OCI-LY7 (cell line): ENCODE results near the gene PDXP. TPM values are rescaled to one million over a fixed set of nuclear protein-coding genes. Genes with fewer than 3 reads are reported as not detected.

Experiments
- BruUV-seq: library from RNA; stranded (reverse); fragments of 400-500 nt; replicated peaks from 2 replicates; lab custom pipeline; 2021; lab: Mats Ljungman, UMichigan
- CTCF ChIA-PET: fragments of 300-600 bp; sonication (Branson Sonifier 250); formaldehyde crosslinking; loops from one replicate; lab custom pipeline; 2022; ENCODE audit warnings: antibody characterized with exemption; ENCODE audit not compliant: unreplicated experiment; lab: Charles Lee
- POLR2A ChIA-PET: fragments of 300-600 bp; sonication (Branson Sonifier 250); formaldehyde crosslinking; loops from one replicate; lab custom pipeline; 2022; ENCODE audit warnings: antibody characterized with exemption; lab: Charles Lee
- DNase-seq: peaks from one replicate; pipeline ENCODE4 v3.0.0-alpha.2; 2015; ENCODE audit warnings: low spot score
- H2AFZ ChIP-seq: fragments of 200-600 bp; sonication (generic), shearing (Covaris generic); 2 replicates; pipeline ENCODE4 v1.6.1; 2014; ENCODE audit warnings: mild to moderate bottlenecking, antibody characterized with exemption, low read length, moderate library complexity
- H3K27ac ChIP-seq: fragments of 200-600 bp; sonication (generic); 2 replicates; pipeline ENCODE4 v1.5.1; 2014; ENCODE audit warnings: mixed run types, low read depth, mild to moderate bottlenecking, moderate library complexity, low read length, inconsistent platforms; ENCODE audit not compliant: poor library complexity, severe bottlenecking
- H3K36me3 ChIP-seq: fragments of 200-600 bp; sonication (generic); 2 replicates; pipeline ENCODE4 v1.6.1; 2014; ENCODE audit warnings: mild to moderate bottlenecking, antibody characterized with exemption, low read length, moderate library complexity, mixed read lengths; ENCODE audit not compliant: insufficient read depth
- H3K4me1 ChIP-seq: fragments of 200-600 bp; sonication (generic); 2 replicates; pipeline ENCODE4 v1.5.1; 2014; ENCODE audit warnings: mild to moderate bottlenecking, low read length; ENCODE audit not compliant: insufficient read depth, poor library complexity, severe bottlenecking
- H3K4me2 ChIP-seq: fragments of 200-600 bp; sonication (generic); 2 replicates; pipeline ENCODE4 v1.6.1; 2014; ENCODE audit warnings: mild to moderate bottlenecking, low read length
- H3K4me3 ChIP-seq: fragments of 200-600 bp; sonication (generic); 2 replicates; pipeline ENCODE4 v1.5.1; 2014; ENCODE audit warnings: mild to moderate bottlenecking, low read depth, low read length; ENCODE audit not compliant: poor library complexity, severe bottlenecking
- H3K79me2 ChIP-seq: fragments of 200-600 bp; sonication (generic); 2 replicates; pipeline ENCODE4 v1.6.1; 2016; ENCODE audit warnings: low read depth, mild to moderate bottlenecking, low read length, moderate library complexity, mixed read lengths; ENCODE audit not compliant: insufficient read depth
- H3K9me2 ChIP-seq: fragments of 200-600 bp; sonication (generic); 2 replicates; pipeline ENCODE4 v1.6.1; 2016; ENCODE audit warnings: mild to moderate bottlenecking, low read length, mixed read lengths; ENCODE audit not compliant: insufficient read depth
- H3K9me3 ChIP-seq: fragments of 200-600 bp; sonication (generic); 2 replicates; pipeline ENCODE4 v1.6.1; 2014; ENCODE audit warnings: mild to moderate bottlenecking, mixed run types, low read length, mixed read lengths
- H4K20me1 ChIP-seq: fragments of 200-600 bp; sonication (generic); 2 replicates; pipeline ENCODE4 v1.6.1; 2014; ENCODE audit warnings: mild to moderate bottlenecking, antibody characterized with exemption, low read length, moderate library complexity, mixed read lengths; ENCODE audit not compliant: insufficient read depth
- CTCF ChIP-seq: fragments of 200-600 bp; sonication (generic); conservative IDR thresholded peaks from 2 replicates; pipeline ENCODE4 v1.5.1; 2014; ENCODE audit warnings: mild to moderate bottlenecking, antibody characterized with exemption, low read length, moderate library complexity, mixed read lengths
- EZH2phosphoT487 ChIP-seq: fragments of 200-600 bp; sonication (generic); IDR thresholded peaks from 2 replicates; pipeline ENCODE4 v1.6.1; 2018; ENCODE audit warnings: low read depth, borderline replicate concordance, mild to moderate bottlenecking, mixed run types, antibody characterized with exemption, low read length, moderate library complexity, mixed read lengths
- intact Hi-C: fragments of 100-400 bp; cut with micrococcal nuclease; formaldehyde crosslinking; loops from one replicate; pipeline ENCODE4 v1.10.0; 2022; ENCODE audit not compliant: unreplicated experiment
- total RNA-seq, 2 experiments: library from RNA; depleted of rRNA in 1 of 2; stranded (reverse); fragments of >200 nt in 1 of 2; shearing (Covaris generic) in 1 of 2; gene quantifications; 2 replicates each; pipeline ENCODE4 v1.2.3, GENCODE V29; 2014 to 2022

Gene PDXP
- total RNA-seq, 2 experiments from 2014 or later = 55.8 to 61.2 TPM

GRCh38 chr22:37625737-37626136 lies 32.8 kb upstream of the PDXP start:
- ChIA-PET POLR2A (no interaction called here), CTCF (no interaction called here)
- H3K79me2 ChIP-seq = no peaks in the 10 kb centered on the region
- intact Hi-C loops = no loop called here
- H3K4me1 ChIP-seq = peaks cover 39% of the 10 kb centered on the region
- TF ChIP-seq CTCF (no peak), EZH2phosphoT487 (no peak)
- no peaks in the 10 kb centered on the region for H4K20me1 ChIP-seq
- no TSS peak for BruUV-seq
- H2AFZ ChIP-seq = no peak overlapping the region
- no peaks in the 10 kb centered on the region for H3K9me3 ChIP-seq
- H3K9me2 ChIP-seq = no peaks in the 10 kb centered on the region
- H3K27ac ChIP-seq = no peak overlapping the region
- H3K4me3 ChIP-seq = no peak overlapping the region
- H3K4me2 ChIP-seq = no peak overlapping the region
- no peak for DNase-seq
- peaks cover 78% of the 10 kb centered on the region; the same call in 1 of the 2 replicates for H3K36me3 ChIP-seq

GRCh38 chr22:37626144-37626543 lies 32.4 kb upstream of the PDXP start:
- no peaks in the 10 kb centered on the region for H3K9me3 ChIP-seq
- peaks cover 78% of the 10 kb centered on the region; the same call in 1 of the 2 replicates for H3K36me3 ChIP-seq
- H3K9me2 ChIP-seq = no peaks in the 10 kb centered on the region
- BruUV-seq = no TSS peak
- no peak overlapping the region for H3K4me3 ChIP-seq
- no peaks in the 10 kb centered on the region for H3K79me2 ChIP-seq
- no peak overlapping the region for H3K27ac ChIP-seq
- POLR2A ChIA-PET = no interaction called here
- H3K4me1 ChIP-seq = peaks cover 39% of the 10 kb centered on the region
- CTCF ChIA-PET = no interaction called here
- H2AFZ ChIP-seq = no peak overlapping the region
- no peak for DNase-seq
- intact Hi-C loops = no loop called here
- no peak for TF ChIP-seq EZH2phosphoT487
- peak overlapping the region; percentile 63; the same call in 1 of the 2 replicates for H3K4me2 ChIP-seq
- H4K20me1 ChIP-seq = no peaks in the 10 kb centered on the region

GRCh38 chr22:37626556-37627075 lies 31.9 kb upstream of the PDXP start:
- CTCF ChIA-PET = no interaction called here
- POLR2A ChIA-PET = interaction anchor here (0.9 to 1.2 kb wide), 6 partner anchors 8 to 54 kb away, joined by 3 to 6 read pairs (median 4); partner anchors contain the start of gene PDXP
- no peak overlapping the region for H3K4me3 ChIP-seq

More at GRCh38 chr22:37626556-37627075, 31.9 kb upstream of the PDXP start:
- Histone ChIP-seq H3K36me3 (peaks cover 78% of the 10 kb centered on the region; the same call in 1 of the 2 replicates), H3K9me2 (no peaks in the 10 kb centered on the region), H3K9me3 (no peaks in the 10 kb centered on the region), H3K79me2 (no peaks in the 10 kb centered on the region), H3K27ac (peak overlapping the region; percentile 82), H3K4me1 (peaks cover 39% of the 10 kb centered on the region), H3K4me2 (peak overlapping the region; percentile 63), H2AFZ (no peak overlapping the region), H4K20me1 (no peaks in the 10 kb centered on the region)
- TF ChIP-seq CTCF (no peak), EZH2phosphoT487 (no peak)
- BruUV-seq = no TSS peak
- no peak for DNase-seq
- intact Hi-C loops = no loop called here
